ENCODE results near the gene CCDC188.

- TF ChIP-seq GATA3 (IDR thresholded peaks at IDR 0.05; ENCODE audit: low read depth, low read length), result no peak
- TF ChIP-seq GATA2 (IDR thresholded peaks at IDR 0.05; ENCODE audit: low read depth, low read length), result no peak
Observed at GRCh38 chr22:20186871-20187546, 36.2 kb upstream of the CCDC188 start.
